Stimulated activated CD8-positive, alpha-beta memory T cell treated with anti-CD3 and anti-CD28 coated beads, Interleukin-4, amount 100 ng/mL, for 4 hours (primary cell): ENCODE results near the gene EMP3.

Source experiments
- DNase-seq, 2 donors: peaks; one replicate each; pipeline ENCODE4 v3.0.0-alpha.2; 2020; ENCODE audit warnings: low read depth in 2 of 2, low spot score in 1 of 2

EMP3 gene

DNA sequence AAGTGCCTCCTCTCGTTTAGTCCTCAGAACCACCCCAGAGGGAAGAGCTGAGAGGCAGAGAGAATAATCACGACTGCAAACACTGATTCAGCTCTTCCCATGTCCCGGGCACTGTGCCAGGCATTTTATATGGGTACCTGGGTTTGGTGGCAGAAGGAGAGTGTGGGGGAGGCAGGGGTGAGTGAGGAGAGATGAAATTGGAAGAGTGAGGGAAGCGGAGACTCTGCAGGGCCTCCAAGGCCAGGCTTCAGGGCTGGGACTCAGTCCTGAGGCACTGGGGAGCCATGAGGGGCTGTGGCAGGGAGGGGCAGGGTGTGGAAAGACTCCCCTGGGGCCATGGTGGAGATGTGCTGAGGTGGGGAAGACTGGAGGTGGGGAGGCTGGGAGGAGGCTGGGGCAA lies 47.6 kb downstream of the EMP3 start:
- no peak for DNase-seq

GRCh38 chr19:48373567-48373966 lies 48.2 kb downstream of the EMP3 start:
- DNase-seq = no peak

DNA sequence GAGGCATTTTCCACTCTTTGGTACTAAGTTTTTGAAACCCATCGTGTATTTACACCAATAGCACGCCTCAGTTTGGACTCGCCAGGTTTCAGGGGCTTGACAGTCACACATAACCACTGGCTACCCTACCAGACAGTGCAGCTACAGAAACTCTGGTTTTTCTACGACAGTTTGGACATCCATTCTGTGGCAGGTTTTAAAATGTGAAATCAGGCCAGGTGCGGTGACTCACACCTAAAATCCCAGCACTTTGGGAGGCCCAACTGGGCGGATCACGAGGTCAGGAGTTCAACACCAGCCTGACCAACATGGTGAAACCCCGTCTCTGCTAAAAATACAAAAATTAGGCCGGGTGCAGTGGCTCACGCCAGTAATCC lies 52.8 kb downstream of the EMP3 start:
- DNase-seq = no peak

DNA sequence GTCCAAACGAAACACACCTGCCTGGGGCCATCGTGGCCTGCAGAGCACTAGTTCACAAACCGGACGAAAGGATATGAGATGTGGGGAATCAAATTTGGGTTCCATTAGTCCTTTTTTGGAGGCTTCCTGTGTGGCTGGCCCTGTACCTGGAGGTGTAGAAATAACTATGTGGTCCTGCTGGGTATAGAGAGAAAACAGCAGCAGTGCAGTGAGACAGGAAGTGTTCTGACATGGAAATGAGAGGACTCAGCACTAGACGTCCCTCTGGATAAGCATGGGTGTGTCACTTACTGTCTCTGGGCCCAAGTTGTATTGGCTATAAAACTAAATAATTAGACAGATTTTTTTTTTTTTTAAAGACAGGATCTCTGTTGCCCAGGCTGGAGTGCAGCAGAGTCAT lies 53.7 kb downstream of the EMP3 start:
- no peak for DNase-seq
